Tibial nerve (tissue), 4 donors: ENCODE data around the gene RNF123.

ENCODE experiments used
- CTCF ChIP-seq, 5 experiments: fragments of 200-600 bp in 3 of 5; fragments of 450-650 bp in 2 of 5; sonication (generic) in 3 of 5; IDR thresholded peaks; one replicate each; pipeline ENCODE4 v1.5.1; 2016 to 2019; ENCODE audit warnings: antibody characterized with exemption in 5 of 5, mild to moderate bottlenecking in 3 of 5, moderate library complexity in 2 of 5
- EP300 ChIP-seq, 2 donors: sonication (generic); formaldehyde crosslinking; IDR thresholded peaks; one replicate each; pipeline ENCODE4 v1.6.1; 2017; ENCODE audit warnings: antibody characterized with exemption in 2 of 2, mild to moderate bottlenecking in 1 of 2

DNA sequence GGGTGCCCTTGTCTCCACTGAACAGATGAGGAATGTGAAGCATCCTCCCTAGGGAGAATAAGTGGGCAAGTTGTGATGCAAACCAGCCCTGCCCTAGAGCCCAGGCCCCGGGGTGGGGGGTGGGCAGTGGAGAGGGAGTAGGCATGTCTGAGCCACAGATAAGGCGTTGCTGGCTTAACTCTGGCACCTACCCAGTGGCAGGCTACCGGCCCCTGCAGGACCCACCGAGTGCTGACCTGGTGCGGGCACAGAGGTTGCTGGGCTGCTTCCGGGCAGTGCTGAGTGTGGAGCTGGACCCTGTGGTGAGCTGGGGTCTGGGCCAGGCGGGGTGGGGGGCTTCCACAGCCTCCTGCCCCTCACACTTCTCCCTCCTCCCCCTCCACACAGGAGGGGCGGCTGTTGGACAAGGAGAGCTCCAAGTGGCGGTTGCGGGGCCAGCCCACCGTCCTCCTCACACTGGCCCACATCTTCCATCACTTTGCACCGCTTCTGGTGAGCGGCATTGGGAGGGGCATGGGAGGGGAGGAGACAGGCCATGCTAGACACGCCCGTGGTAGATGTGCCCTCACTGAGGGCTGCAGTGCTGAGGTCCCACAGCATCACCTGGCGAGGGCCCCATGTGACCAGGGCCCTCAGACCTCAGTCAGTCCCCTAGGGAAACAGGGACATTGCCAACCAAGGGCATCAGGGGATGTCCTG is 10.1 kb downstream of the RNF123 start:
- no peak for TF ChIP-seq EP300 (IDR thresholded peaks at IDR 0.05)
- TF ChIP-seq CTCF (IDR thresholded peaks at IDR 0.05), result no peak
